Measurements from ENCODE around the gene CAMK1D. TPM values are rescaled to one million over a fixed set of nuclear protein-coding genes. Genes with fewer than 3 reads are reported as not detected.
"Not testable (repeated sequence)": the region's sequence is repeated elsewhere in the genome, so short reads cannot be mapped to it uniquely, and the experiment has no call there.

The CAMK1D gene
- total RNA-seq, 1 experiment from 2014 or later: 6.3 TPM

GRCh38 chr10:12327476-12327875 is 21.9 kb upstream of the CAMK1D start:
- Histone ChIP-seq H3K9ac (ENCODE audit: extremely low read depth, insufficient read length, low read length) (no peak overlapping the region), H3T11ph (ENCODE audit: low read length) (no peak overlapping the region), H3K4me1 (ENCODE audit: insufficient read depth, low read length) (no peaks in the 10 kb centered on the region), H4K20me1 (ENCODE audit: control insufficient read depth, insufficient read depth, insufficient read length) (no peaks in the 10 kb centered on the region), H3K4ac (ENCODE audit: low read depth, low read length) (no peak overlapping the region), H2BK120ac (ENCODE audit: low read depth, low read length, poor library complexity, severe bottlenecking) (no peak overlapping the region), H3K27ac (ENCODE audit: insufficient read length, low read depth, low read length) (no peak overlapping the region), H3K23me2 (ENCODE audit: insufficient read length, low read depth, low read length, poor library complexity, severe bottlenecking) (no peaks in the 10 kb centered on the region), H3K79me2 (ENCODE audit: insufficient read depth, low read length) (no peaks in the 10 kb centered on the region), H4K5ac (ENCODE audit: insufficient read length, low read depth, low read length) (no peak overlapping the region), H3K18ac (ENCODE audit: insufficient read length, low read depth, low read length) (no peak overlapping the region), H3K4me2 (ENCODE audit: insufficient read depth, insufficient read length, low read length) (no peak overlapping the region), H2AFZ (ENCODE audit: low read length) (no peak overlapping the region), H3K79me1 (ENCODE audit: insufficient read depth, low read depth, low read length, poor library complexity, severe bottlenecking) (no peaks in the 10 kb centered on the region), H3K9me3 (ENCODE audit: control insufficient read depth, low read depth, low read length) (no peaks in the 10 kb centered on the region), H2BK5ac (ENCODE audit: insufficient read length, low read length) (no peak overlapping the region), H3K27me3 (ENCODE audit: insufficient read depth, low read length) (no peaks in the 10 kb centered on the region), H4K91ac (ENCODE audit: insufficient read length, low read depth, low read length) (no peak overlapping the region), H2BK15ac (ENCODE audit: low read depth, low read length) (no peak overlapping the region), H3K14ac (ENCODE audit: insufficient read depth, low read length) (no peak overlapping the region), H4K8ac (replicated peaks; ENCODE audit: insufficient read length, low read depth, low read length) (no peak overlapping the region), H2BK20ac (ENCODE audit: low read depth, low read length, poor library complexity, severe bottlenecking) (no peak overlapping the region), H3K56ac (ENCODE audit: insufficient read length, low read depth, low read length) (no peak overlapping the region), H3K23ac (ENCODE audit: insufficient read length, low read depth, low read length) (no peak overlapping the region), H2BK12ac (ENCODE audit: insufficient read length, low read depth, low read length) (no peak overlapping the region), H2AK5ac (ENCODE audit: insufficient read length, low read length) (no peak overlapping the region)
- no peak for DNase-seq
- Mint-ChIP-seq H3K4me1 (peaks cover 5 to 6% of the 10 kb centered on the region in 2 experiments; a peak in 1 of 4 replicates), H3K4me3 (no peak overlapping the region), H3K27ac (no peak overlapping the region), H3K27me3 (ENCODE audit: low read depth) (no peaks in the 10 kb centered on the region), H3K36me3 (ENCODE audit: insufficient read depth in 1 of 3, low read depth in 3 of 3) (no peaks in the 10 kb centered on the region), H3K9me3 (no peaks in the 10 kb centered on the region; a peak in 1 of 5 replicates)
- WGBS (ENCODE audit: extremely low coverage, insufficient read length, low lambda C conversion rate): no CpG with 5 or more reads among the region's 2 CpGs
- TF ChIP-seq CTCF (conservative IDR thresholded peaks at IDR 0.05): no peak

GRCh38 chr10:12328312-12328711 is 21.0 kb upstream of the CAMK1D start:
- not testable (repeated sequence) for H4K5ac ChIP-seq (ENCODE audit: insufficient read length, low read depth, low read length); H3K9me3 ChIP-seq (ENCODE audit: control insufficient read depth, low read depth, low read length); H3K36me3 Mint-ChIP-seq (ENCODE audit: insufficient read depth in 1 of 3, low read depth in 3 of 3); H4K8ac ChIP-seq (replicated peaks; ENCODE audit: insufficient read length, low read depth, low read length); H3K9me3 Mint-ChIP-seq; H3K9ac ChIP-seq (ENCODE audit: extremely low read depth, insufficient read length, low read length); H3K79me1 ChIP-seq (ENCODE audit: insufficient read depth, low read depth, low read length, poor library complexity, severe bottlenecking); H2BK120ac ChIP-seq (ENCODE audit: low read depth, low read length, poor library complexity, severe bottlenecking); H4K20me1 ChIP-seq (ENCODE audit: control insufficient read depth, insufficient read depth, insufficient read length); H2BK15ac ChIP-seq (ENCODE audit: low read depth, low read length); H3K27ac ChIP-seq (ENCODE audit: insufficient read length, low read depth, low read length); H3K56ac ChIP-seq (ENCODE audit: insufficient read length, low read depth, low read length); H2BK12ac ChIP-seq (ENCODE audit: insufficient read length, low read depth, low read length); H3K14ac ChIP-seq (ENCODE audit: insufficient read depth, low read length); H3K27me3 Mint-ChIP-seq (ENCODE audit: low read depth); H2BK20ac ChIP-seq (ENCODE audit: low read depth, low read length, poor library complexity, severe bottlenecking); H3K23me2 ChIP-seq (ENCODE audit: insufficient read length, low read depth, low read length, poor library complexity, severe bottlenecking); H2AK5ac ChIP-seq (ENCODE audit: insufficient read length, low read length); H2AFZ ChIP-seq (ENCODE audit: low read length); H3K4me3 Mint-ChIP-seq; DNase-seq; H3T11ph ChIP-seq (ENCODE audit: low read length); H3K79me2 ChIP-seq (ENCODE audit: insufficient read depth, low read length); H3K4ac ChIP-seq (ENCODE audit: low read depth, low read length); H3K4me1 ChIP-seq (ENCODE audit: insufficient read depth, low read length); H3K27ac Mint-ChIP-seq; H3K4me1 Mint-ChIP-seq; H2BK5ac ChIP-seq (ENCODE audit: insufficient read length, low read length); H3K23ac ChIP-seq (ENCODE audit: insufficient read length, low read depth, low read length); H3K18ac ChIP-seq (ENCODE audit: insufficient read length, low read depth, low read length); H3K27me3 ChIP-seq (ENCODE audit: insufficient read depth, low read length); H4K91ac ChIP-seq (ENCODE audit: insufficient read length, low read depth, low read length); H3K4me2 ChIP-seq (ENCODE audit: insufficient read depth, insufficient read length, low read length)
- WGBS (ENCODE audit: extremely low coverage, insufficient read length, low lambda C conversion rate): no CpG with 5 or more reads among the region's 9 CpGs

Data from H9 (cell line).